Neural progenitor cell (in vitro differentiated cells): ENCODE data around the gene CABP5.
"Not testable (repeated sequence)": the region's sequence is repeated elsewhere in the genome, so short reads cannot be mapped to it uniquely, and the experiment has no call there.

Experiments
- CTCF ChIP-seq: fragments of 200-600 bp; sonication (generic); IDR thresholded peaks from 2 replicates; pipeline ENCODE4 v1.5.1; 2017; ENCODE audit warnings: antibody characterized with exemption, mild to moderate bottlenecking
- EZH2 ChIP-seq: fragments of 200-600 bp; sonication (generic); IDR thresholded peaks from 2 replicates; pipeline ENCODE4 v1.6.1; 2017; ENCODE audit warnings: antibody characterized with exemption, mild to moderate bottlenecking, moderate library complexity

DNA sequence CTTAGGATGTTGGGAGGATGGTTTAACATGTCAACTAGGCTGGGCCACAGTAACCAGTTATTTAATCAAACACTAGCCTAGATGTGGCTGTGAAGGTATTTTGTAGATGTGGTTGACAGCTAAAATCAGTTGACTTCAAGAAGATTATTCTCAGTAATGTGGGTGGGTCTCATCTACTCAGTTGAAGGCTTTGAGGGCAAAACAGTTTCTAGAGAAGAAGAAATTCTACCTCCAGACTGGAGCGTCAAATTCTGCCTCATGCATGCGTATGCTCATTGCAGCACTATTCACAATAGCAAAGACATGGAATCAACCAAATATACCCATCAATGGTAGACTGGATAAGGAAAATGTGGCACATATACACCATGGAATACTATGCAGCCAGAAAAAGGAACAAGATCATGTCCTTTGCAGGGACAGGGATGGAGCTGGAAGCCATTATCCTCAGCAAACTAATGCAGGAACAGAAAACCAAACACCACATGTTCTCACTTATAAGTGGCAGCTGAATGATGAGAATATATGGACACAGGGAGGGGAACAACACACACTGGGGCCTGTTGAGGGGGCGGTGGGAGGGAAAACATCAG lies 26.4 kb upstream of the CABP5 start:
- not testable (repeated sequence) for TF ChIP-seq CTCF, EZH2
